Central memory CD4-positive, alpha-beta T cell (primary cell): ENCODE measurements around the gene ZGPAT.

Source experiments
- DNase-seq: peaks from one replicate; pipeline ENCODE4 v3.0.0; 2022

Gene ZGPAT

DNA sequence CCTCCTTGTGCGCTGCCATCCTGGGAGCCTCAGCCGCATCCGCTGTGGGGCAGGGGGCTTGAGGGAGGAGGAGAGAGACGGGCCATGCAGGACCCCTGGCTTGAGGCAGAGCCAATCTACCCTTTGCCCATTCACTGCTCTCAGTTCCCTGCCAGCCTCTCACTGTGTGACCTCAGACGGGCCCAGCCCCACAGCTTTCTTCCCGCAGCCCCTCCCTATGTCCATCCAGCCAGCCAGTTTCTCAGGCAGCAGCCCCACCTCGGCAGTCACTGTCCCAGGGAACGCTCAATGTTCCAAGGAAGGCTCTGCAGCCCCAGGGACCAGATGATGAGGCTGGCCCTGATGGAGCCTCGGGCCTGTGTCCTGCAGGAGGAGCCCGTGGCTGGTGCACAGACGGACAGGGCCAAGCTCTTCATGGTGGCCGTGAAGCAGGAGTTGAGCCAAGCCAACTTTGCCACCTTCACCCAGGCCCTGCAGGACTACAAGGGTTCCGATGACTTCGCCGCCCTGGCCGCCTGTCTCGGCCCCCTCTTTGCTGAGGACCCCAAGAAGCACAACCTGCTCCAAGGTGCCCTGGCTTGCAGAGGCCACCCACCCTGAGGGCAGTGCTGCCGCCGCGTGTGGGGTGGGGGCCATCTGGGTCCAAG is 15.3 kb upstream of the ZGPAT start:
- DNase-seq = no peak

DNA sequence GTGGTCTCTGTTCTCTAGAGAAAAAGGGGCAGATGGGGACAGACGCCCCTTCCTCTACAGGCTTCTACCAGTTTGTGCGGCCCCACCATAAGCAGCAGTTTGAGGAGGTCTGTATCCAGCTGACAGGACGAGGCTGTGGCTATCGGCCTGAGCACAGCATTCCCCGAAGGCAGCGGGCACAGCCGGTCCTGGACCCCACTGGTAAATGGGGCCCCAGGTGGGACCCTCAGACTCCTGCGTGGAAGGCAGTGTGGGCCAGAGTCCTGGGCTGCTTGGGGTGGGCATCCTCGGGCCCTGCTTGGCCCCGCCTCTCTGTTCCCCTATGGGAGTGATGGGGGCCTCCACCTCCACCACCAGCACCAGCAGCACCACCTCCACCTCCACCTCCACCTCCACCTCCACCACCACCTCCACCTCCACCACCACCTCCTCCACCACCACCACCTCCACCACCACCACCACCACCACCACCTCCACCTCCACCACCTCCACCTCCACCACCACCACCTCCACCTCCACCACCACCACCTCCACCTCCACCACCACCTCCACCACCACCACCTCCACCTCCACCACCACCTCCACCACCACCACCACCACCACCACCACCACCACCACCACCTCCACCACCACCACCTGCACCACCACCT is 14.6 kb upstream of the ZGPAT start:
- no peak for DNase-seq

- DNase-seq = no peak
These were observed 13.9 kb upstream of the ZGPAT start for GRCh38 chr20:63693733-63694583.

DNA sequence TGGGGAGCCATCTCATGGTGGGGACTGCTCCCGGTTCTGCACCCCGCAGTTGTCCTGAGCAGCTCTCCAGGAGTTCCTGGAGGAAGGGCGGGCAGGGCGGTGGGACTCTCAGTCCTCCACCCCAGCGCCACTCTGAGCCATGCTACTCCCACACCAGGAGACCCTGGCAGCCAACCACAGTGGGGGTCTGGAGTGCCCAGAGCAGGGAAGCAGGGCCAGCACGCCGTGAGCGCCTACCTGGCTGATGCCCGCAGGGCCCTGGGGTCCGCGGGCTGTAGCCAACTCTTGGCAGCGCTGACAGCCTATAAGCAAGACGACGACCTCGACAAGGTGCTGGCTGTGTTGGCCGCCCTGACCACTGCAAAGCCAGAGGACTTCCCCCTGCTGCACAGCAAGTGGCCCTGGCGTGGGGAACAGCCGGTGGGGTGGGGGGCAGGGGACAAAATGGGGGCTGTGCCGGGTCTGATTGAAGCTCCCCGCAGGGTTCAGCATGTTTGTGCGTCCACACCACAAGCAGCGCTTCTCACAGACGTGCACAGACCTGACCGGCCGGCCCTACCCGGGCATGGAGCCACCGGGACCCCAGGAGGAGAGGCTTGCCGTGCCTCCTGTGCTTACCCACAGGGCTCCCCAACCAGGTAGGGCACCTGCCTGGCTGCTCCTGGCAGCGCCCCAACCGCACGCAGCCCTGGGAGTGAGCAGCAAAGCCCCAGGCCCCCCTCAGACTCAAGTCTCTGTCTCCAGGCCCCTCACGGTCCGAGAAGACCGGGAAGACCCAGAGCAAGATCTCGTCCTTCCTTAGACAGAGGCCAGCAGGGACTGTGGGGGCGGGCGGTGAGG is 13.0 kb upstream of the ZGPAT start:
- DNase-seq = no peak

- no peak for DNase-seq
These were observed 12.2 kb upstream of the ZGPAT start for GRCh38 chr20:63695424-63696305.

DNA sequence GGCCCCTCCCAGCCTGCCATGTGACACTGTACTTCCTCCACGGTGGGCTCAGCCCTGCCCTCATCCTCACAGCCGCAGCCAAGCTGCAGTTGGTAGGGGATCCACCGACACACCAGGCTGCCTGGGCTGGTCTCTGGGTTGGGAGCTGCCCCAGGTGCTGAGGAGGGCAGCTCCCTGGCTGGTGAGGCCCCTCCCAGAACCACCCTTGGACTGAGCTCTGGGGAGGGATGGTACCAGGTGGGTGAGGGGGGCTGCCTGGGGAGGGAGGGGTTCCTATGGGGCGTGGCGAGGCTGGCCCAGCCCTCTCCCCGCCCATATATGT is 11.6 kb upstream of the ZGPAT start:
- DNase-seq = no peak

GRCh38 chr20:63696628-63697356 is 11.0 kb upstream of the ZGPAT start, which contains the start of gene TNFRSF6B:
TNFRSF6B (plus strand) TSS chr20:63696652; CDS start chr20:63696768, 116 bp downstream.
- no peak for DNase-seq

DNA sequence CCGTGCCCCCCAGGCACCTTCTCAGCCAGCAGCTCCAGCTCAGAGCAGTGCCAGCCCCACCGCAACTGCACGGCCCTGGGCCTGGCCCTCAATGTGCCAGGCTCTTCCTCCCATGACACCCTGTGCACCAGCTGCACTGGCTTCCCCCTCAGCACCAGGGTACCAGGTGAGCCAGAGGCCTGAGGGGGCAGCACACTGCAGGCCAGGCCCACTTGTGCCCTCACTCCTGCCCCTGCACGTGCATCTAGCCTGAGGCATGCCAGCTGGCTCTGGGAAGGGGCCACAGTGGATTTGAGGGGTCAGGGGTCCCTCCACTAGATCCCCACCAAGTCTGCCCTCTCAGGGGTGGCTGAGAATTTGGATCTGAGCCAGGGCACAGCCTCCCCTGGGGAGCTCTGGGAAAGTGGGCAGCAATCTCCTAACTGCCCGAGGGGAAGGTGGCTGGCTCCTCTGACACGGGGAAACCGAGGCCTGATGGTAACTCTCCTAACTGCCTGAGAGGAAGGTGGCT is 10.4 kb upstream of the ZGPAT start:
- no peak for DNase-seq

GRCh38 chr20:63697868-63698545 is 9.8 kb upstream of the ZGPAT start:
- no peak for DNase-seq

DNA sequence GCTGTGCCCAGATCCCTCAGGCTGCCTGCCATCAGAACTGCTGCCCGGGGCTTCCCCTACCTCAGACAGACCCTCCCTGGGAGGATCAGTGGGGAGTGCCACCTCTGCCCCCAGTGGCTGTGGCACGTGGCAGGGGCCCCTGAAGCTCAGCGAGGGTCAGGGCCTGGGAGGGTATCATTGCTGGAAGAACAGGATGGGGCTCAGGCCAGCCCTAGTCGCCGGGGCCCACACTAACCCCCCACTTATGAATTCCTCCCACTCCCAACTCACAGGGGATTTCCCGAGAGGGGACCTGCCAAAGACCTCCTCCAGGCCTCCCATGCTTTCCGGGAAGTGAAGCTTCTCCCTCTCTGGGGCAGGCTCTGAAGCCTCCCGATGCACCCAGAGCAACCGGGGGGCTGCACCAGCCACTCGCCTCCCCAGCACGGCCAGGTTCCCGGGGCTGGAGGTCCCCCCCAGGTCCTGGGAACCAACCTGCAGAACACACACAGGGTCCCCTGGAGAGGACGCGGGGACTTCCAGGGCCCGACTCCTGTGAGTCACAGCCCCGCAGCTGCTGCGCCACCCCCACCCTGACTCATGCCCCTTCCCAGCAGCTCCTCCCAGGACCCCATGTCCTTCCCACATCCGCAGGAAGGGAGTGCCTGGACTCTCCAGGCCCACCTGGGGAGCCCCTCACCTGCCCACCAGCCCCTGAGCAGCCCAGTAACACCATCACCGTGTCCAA is 8.9 kb upstream of the ZGPAT start:
- DNase-seq = no peak

GRCh38 chr20:63699466-63700198 is 8.2 kb upstream of the ZGPAT start:
- no peak for DNase-seq

DNA sequence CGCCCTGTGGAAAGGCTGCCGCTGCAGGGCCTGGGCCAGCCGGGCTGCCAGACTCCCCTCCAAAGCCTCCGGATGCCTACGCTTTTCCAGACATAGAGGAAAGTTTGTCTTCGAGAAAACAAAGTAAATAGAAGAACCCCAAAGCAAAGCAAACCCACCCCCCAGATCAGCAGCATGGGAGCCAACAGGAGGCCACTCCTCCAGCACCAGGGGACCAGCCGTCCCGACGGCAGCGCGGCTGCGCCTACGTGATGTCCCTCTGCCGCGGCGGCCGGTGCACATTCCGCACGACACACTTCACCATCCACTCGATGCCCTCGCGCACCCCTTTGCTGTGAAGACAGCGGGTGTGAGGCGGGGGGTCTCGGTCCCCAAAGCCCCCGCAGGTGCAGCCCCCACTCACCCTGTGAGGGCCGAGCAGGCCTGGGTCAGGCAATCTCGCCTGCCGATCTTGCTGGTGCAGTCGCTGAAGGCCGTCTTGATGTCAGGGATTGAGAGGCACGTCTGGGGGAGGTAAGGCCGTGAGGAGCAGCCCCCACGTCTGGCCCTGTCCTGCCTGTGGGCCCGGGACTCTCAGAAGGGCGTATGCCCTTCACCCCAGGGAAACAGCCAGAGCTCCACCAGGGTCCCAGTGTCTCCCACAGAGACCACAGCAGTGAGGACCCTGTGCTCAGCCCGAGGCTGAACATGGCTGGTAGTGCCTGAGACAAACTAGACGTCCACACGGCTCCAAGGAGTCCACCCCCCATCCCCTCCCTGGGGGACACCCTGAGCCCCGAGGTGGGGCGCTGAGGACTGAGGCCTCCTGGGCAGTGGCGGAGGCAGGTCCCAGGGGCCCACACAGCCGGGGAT is 7.4 kb upstream of the ZGPAT start:
- no peak for DNase-seq

DNA sequence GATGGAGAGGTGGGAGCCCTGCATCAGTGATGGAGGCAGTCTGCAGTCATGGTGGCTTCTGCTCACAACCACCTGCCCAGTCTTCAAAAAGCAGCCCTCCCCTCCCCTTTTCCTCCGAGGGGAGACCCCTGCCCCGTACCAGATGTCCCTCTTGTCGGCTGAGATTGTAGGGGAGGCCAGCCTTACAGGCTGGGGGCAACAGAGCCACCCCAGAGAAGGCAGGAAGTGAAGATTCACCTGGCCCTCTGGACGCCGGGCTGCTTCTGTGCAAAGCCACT is 6.8 kb upstream of the ZGPAT start:
- no peak for DNase-seq

DNA sequence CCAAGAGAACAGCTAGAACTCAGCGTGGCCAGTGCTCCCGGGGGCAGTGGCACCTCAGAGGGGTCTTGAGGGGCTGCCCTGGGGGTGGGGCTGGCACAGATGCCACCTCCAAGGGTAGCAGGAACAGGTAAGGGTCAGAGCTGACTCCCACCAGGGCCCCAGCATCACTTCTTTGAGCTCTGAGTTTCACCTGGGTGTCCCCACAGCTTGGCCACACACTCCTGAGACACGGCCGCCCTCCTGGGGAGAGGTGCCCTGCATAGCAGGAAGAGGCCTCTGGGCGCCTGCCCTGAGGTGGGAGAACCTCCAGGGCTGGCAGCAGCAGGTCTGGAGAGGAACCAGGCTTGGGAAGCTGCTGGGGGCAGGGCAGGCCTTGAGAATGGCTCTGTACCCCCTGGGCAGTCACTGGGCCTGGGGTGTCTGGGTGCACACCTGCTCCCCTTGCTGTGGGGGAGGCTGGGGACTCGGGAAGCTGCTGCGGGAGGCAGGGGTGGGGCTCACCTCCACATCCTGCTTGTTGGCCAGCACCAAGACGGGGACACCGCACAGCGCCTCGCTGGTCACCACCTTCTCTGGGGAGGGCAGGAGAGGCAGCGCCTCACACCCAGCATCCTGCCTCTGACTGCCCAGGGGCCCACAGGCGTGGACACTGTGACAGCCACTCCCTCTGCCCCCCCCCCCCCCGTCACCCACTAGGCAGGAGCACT is 6.4 kb upstream of the ZGPAT start:
- no peak for DNase-seq

DNA sequence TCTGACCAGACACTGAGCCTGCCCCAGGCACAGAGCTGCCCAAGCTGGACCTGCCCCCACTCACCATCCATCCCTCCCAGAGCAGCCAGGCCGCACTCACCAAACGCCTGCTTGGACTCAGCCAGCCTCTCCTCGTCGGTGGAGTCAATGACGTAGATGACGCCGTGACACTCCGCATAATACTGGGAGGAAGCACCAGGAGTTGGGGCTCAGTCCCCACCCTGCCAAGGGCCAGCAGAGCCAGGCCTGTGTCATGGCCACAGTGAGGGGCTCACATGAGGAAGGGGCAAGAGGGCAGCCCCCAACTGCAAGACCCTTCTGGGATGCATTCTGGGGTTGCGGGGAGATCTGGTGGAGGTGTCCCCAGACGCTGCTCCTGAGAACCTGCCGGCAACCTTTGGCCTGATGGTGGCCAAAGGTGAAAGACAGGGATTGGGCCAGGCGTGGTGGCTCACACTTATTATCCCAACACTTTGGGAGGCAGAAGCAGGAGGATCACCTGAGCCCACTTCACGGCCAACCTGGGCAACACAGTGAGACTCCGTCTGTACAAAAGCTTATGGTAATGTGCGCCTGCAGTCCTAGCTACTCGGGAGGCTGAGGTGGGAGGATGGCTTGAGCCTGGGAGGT is 5.7 kb upstream of the ZGPAT start:
- DNase-seq = no peak

GRCh38 chr20:63702751-63703470 is 4.9 kb upstream of the ZGPAT start:
- DNase-seq = no peak
